K562 (cell line): ENCODE data around the gene PDE4A. TPM values are rescaled to one million over a fixed set of nuclear protein-coding genes. Genes with fewer than 3 reads are reported as not detected.
A peak's percentile ranks its signal among the peaks of the same experiment; 100 is the strongest.

ENCODE experiments used
- BCL6 ChIP-seq: fragments of 250-450 bp; sonication (Bioruptor Pico); IDR thresholded peaks from 2 replicates; pipeline ENCODE4 v1.4.0; 2020
- C11orf30 ChIP-seq: fragments of 450-650 bp; IDR thresholded peaks from 2 replicates; pipeline ENCODE4 v1.6.1; 2016; ENCODE audit warnings: low read depth, mild to moderate bottlenecking
- CHD4 ChIP-seq: fragments of 200-600 bp; sonication (generic); IDR thresholded peaks from 3 replicates; pipeline ENCODE4 v1.6.1; 2012; ENCODE audit warnings: low read depth, mild to moderate bottlenecking, mixed read lengths, low read length, inconsistent platforms; ENCODE audit not compliant: insufficient read depth, insufficient replicate concordance, poor library complexity, severe bottlenecking
- DDX20 ChIP-seq: fragments of 450-650 bp; IDR thresholded peaks from 2 replicates; pipeline ENCODE4 v1.6.1; 2016; ENCODE audit warnings: missing genetic modification characterization, low read depth, mild to moderate bottlenecking, missing compliant biosample characterization, moderate library complexity
- FOXJ2 ChIP-seq: fragments of 200-800 bp; sonication (Bioruptor generic); IDR thresholded peaks from 2 replicates; pipeline ENCODE4 v1.6.1; 2016; ENCODE audit warnings: missing genetic modification characterization, missing compliant biosample characterization
- GABPA ChIP-seq: fragments of 200-800 bp; sonication (Bioruptor generic); conservative IDR thresholded peaks from 2 replicates; pipeline ENCODE4 v1.6.1; 2016; ENCODE audit warnings: low read depth, missing genetic modification characterization, missing compliant biosample characterization
- HNRNPL ChIP-seq: fragments of 200-400 bp; formaldehyde crosslinking; IDR thresholded peaks from 2 replicates; pipeline ENCODE4 v1.6.1; 2017; ENCODE audit warnings: low read depth, mild to moderate bottlenecking, low read length
- KAT2B ChIP-seq: IDR thresholded peaks from one replicate; pipeline ENCODE4 v1.6.1; 2012; ENCODE audit warnings: low read depth, mild to moderate bottlenecking, control low read depth, inconsistent platforms, low read length, moderate library complexity
- MCM3 ChIP-seq: fragments of 450-650 bp; IDR thresholded peaks from 2 replicates; pipeline ENCODE4 v1.6.1; 2016
- MED1 ChIP-seq: sonication (generic); formaldehyde crosslinking; IDR thresholded peaks from 2 replicates; pipeline ENCODE4 v1.8.1; 2023; ENCODE audit warnings: missing genetic modification reagents, borderline replicate concordance
- NCOA1 ChIP-seq: fragments of 450-650 bp; IDR thresholded peaks from 2 replicates; pipeline ENCODE4 v1.6.1; 2016; ENCODE audit warnings: low read depth
- NFE2 ChIP-seq: IDR thresholded peaks from 2 replicates; pipeline ENCODE4 v1.6.1; 2014; ENCODE audit warnings: antibody characterized with exemption, low read depth
- RFX5 ChIP-seq: IDR thresholded peaks from 2 replicates; pipeline ENCODE4 v1.6.1; 2011; ENCODE audit warnings: low read depth, mild to moderate bottlenecking, improper control_type of control experiment, low read length
- SIN3B ChIP-seq: fragments of 450-650 bp; IDR thresholded peaks from 2 replicates; pipeline ENCODE4 v1.6.1; 2017; ENCODE audit warnings: low read depth, mild to moderate bottlenecking, moderate library complexity
- ZNF175 ChIP-seq: fragments of 200-800 bp; sonication (Bioruptor generic); IDR thresholded peaks from 2 replicates; pipeline ENCODE4 v1.6.1; 2016; ENCODE audit warnings: low read depth, mild to moderate bottlenecking, missing genetic modification characterization, missing compliant biosample characterization
- ZNF41 ChIP-seq: fragments of 250-450 bp; sonication (Bioruptor Pico); conservative IDR thresholded peaks from 2 replicates; pipeline ENCODE4 v1.4.0; 2020; ENCODE audit warnings: mild to moderate bottlenecking
- ZNF695 ChIP-seq: fragments of 450-650 bp; formaldehyde crosslinking; IDR thresholded peaks from 2 replicates; pipeline ENCODE4 v1.4.0; 2020; ENCODE audit warnings: mild to moderate bottlenecking, moderate library complexity
- ZNF780A ChIP-seq: fragments of 250-450 bp; sonication (Bioruptor Pico); IDR thresholded peaks from 2 replicates; pipeline ENCODE4 v1.5.0; 2021; ENCODE audit warnings: mild to moderate bottlenecking
- ZZZ3 ChIP-seq: fragments of 450-650 bp; IDR thresholded peaks from 2 replicates; pipeline ENCODE4 v1.6.1; 2016; ENCODE audit warnings: antibody characterized with exemption, mild to moderate bottlenecking, moderate library complexity
- polyA plus RNA-seq, 8 experiments: library from polyadenylated mRNA; depleted of rRNA in 4 of 8; stranded (reverse) in 5 of 8; unstranded in 3 of 8; fragments of >200 nt; fragmentation: Nextera tagmentation in 2 of 8; fragmentation: Illumina TruSeq in 1 of 8; extraction: Ambion mirVana in 2 of 8; extraction: Trizol in 1 of 8; gene quantifications; 2 replicates each; pipeline versions ENCODE4 v1.2.1 to v1.2.3, GENCODE V29; 2011 to 2014; ENCODE audit warnings: inconsistent platforms in 1 of 8, missing spikeins in 1 of 8
- total RNA-seq, 7 experiments: library from RNA; depleted of rRNA in 6 of 7; stranded (reverse); fragments of >200 nt in 6 of 7; fragmentation: Illumina TruSeq in 2 of 7; extraction: Trizol in 2 of 7; gene quantifications; 2 replicates each; pipeline versions ENCODE4 v1.2.1 to v1.2.3, GENCODE V29; 2011 to 2021; ENCODE audit warnings: low replicate concordance in 1 of 7
- TF ChIP-seq, protein P1 (sequence below): fragments of 450-650 bp; formaldehyde crosslinking; IDR thresholded peaks from 2 replicates; pipeline ENCODE4 v1.4.0; 2020; ENCODE audit warnings: mild to moderate bottlenecking, moderate library complexity
- TF ChIP-seq, protein P2 (sequence below): sonication (generic); IDR thresholded peaks from 2 replicates; pipeline ENCODE4 v1.6.1; 2016
- TF ChIP-seq, protein P3 (sequence below): fragments of 250-450 bp; sonication (Bioruptor Pico); IDR thresholded peaks from 2 replicates; pipeline ENCODE4 v1.5.0; 2022; ENCODE audit warnings: mild to moderate bottlenecking
- TF ChIP-seq, protein P4 (sequence below): fragments of 250-450 bp; sonication (Bioruptor Pico); IDR thresholded peaks from 2 replicates; pipeline ENCODE4 v1.8.0; 2021; ENCODE audit warnings: moderate library complexity, mild to moderate bottlenecking, inconsistent platforms

Gene PDE4A
- total and polyA plus RNA-seq, 9 of the 15 experiments (the other 6 are each of a cell fraction or from before 2014, with no cell fraction given), result 0.66 to 26.9 (median 4.6) TPM

DNA sequence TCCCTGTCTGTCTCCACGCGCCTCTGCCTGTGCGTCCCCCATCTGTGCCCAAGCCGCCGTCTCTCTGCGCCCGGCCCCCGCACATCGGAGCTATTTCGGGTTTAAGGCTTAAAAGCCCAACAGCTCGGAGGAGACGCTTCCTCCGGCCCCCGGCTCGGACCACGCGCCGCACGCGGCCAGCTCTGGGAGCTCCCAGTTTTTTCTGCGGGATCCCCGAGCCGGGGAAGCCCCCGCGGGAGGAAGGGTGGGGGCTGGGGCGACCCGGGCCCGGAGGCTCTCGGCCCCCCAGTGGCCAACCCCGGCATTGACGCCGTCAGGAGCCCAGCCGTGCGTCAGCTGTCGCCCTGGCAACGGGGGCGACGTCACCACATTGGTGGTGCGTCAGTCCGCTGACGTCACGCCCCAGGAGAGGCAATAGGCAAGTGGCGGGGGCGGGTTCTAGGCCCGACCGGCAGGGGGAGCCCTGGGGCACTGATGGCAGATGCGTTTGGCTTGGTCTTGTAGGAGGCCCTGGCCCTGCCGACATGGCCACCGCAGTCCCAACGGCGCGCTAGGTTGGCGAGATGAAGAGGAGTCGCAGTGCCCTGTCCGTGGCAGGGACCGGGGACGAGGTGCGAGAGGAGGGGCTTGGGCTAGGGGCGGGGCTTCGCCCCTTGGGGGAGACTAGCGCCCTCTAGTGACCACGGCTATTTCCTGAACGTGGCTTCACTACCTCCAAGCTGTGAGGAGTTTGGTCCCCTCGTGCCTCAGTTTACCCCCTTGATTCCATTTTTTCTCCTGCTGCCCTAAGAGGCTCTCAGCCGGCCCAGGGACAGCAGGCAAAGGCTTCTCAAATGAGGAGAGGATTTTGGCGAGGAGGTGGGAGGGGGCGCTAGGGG lies 3.7 kb upstream of the PDE4A start (continued):
- peak; percentile 63; the same call in 1 of the 2 replicates for TF ChIP-seq SIN3B
- TF ChIP-seq MCM3, result no peak
- TF ChIP-seq, protein P1, sequence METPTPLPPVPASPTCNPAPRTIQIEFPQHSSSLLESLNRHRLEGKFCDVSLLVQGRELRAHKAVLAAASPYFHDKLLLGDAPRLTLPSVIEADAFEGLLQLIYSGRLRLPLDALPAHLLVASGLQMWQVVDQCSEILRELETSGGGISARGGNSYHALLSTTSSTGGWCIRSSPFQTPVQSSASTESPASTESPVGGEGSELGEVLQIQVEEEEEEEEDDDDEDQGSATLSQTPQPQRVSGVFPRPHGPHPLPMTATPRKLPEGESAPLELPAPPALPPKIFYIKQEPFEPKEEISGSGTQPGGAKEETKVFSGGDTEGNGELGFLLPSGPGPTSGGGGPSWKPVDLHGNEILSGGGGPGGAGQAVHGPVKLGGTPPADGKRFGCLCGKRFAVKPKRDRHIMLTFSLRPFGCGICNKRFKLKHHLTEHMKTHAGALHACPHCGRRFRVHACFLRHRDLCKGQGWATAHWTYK (CRISPR knock-in tag), result peak; percentile 94; the same call in 1 of the 2 replicates
- TF ChIP-seq GABPA (tag), result peak; percentile 68
- TF ChIP-seq ZNF780A (CRISPR knock-in tag), result no peak
- TF ChIP-seq NFE2, result 0 out of 2 replicates have a peak, but pooled peaks have one; percentile 36
- TF ChIP-seq, protein P2, sequence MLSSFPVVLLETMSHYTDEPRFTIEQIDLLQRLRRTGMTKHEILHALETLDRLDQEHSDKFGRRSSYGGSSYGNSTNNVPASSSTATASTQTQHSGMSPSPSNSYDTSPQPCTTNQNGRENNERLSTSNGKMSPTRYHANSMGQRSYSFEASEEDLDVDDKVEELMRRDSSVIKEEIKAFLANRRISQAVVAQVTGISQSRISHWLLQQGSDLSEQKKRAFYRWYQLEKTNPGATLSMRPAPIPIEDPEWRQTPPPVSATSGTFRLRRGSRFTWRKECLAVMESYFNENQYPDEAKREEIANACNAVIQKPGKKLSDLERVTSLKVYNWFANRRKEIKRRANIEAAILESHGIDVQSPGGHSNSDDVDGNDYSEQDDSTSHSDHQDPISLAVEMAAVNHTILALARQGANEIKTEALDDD, result no peak
- no peak for TF ChIP-seq ZZZ3
- no peak for TF ChIP-seq ZNF695 (CRISPR knock-in tag)
- peak; percentile 100 for TF ChIP-seq NCOA1
- TF ChIP-seq CHD4, result peak; percentile 75
- no peak; the same call in 1 of the 2 replicates for TF ChIP-seq ZNF41
- TF ChIP-seq DDX20 (tag), result no peak
- no peak for TF ChIP-seq BCL6 (CRISPR knock-in tag)
- TF ChIP-seq HNRNPL, result no peak
- TF ChIP-seq FOXJ2, result peak; percentile 93
- no peak for TF ChIP-seq MED1 (CRISPR knock-in tag)
- peak; percentile 34; the same call in 1 of the 2 replicates for TF ChIP-seq C11orf30
- TF ChIP-seq KAT2B, result peak; percentile 45
- TF ChIP-seq ZNF175 (CRISPR knock-in tag), result peak; percentile 76; the same call in 1 of the 2 replicates
- peak; percentile 84 for TF ChIP-seq RFX5
- TF ChIP-seq, protein P3, sequence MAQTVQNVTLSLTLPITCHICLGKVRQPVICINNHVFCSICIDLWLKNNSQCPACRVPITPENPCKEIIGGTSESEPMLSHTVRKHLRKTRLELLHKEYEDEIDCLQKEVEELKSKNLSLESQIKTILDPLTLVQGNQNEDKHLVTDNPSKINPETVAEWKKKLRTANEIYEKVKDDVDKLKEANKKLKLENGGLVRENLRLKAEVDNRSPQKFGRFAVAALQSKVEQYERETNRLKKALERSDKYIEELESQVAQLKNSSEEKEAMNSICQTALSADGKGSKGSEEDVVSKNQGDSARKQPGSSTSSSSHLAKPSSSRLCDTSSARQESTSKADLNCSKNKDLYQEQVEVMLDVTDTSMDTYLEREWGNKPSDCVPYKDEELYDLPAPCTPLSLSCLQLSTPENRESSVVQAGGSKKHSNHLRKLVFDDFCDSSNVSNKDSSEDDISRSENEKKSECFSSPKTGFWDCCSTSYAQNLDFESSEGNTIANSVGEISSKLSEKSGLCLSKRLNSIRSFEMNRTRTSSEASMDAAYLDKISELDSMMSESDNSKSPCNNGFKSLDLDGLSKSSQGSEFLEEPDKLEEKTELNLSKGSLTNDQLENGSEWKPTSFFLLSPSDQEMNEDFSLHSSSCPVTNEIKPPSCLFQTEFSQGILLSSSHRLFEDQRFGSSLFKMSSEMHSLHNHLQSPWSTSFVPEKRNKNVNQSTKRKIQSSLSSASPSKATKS (CRISPR knock-in tag), result no peak
- TF ChIP-seq, protein P4, sequence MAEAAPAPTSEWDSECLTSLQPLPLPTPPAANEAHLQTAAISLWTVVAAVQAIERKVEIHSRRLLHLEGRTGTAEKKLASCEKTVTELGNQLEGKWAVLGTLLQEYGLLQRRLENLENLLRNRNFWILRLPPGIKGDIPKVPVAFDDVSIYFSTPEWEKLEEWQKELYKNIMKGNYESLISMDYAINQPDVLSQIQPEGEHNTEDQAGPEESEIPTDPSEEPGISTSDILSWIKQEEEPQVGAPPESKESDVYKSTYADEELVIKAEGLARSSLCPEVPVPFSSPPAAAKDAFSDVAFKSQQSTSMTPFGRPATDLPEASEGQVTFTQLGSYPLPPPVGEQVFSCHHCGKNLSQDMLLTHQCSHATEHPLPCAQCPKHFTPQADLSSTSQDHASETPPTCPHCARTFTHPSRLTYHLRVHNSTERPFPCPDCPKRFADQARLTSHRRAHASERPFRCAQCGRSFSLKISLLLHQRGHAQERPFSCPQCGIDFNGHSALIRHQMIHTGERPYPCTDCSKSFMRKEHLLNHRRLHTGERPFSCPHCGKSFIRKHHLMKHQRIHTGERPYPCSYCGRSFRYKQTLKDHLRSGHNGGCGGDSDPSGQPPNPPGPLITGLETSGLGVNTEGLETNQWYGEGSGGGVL (CRISPR knock-in tag), result no peak
